ENCODE results near the gene MBD2.
A peak's percentile ranks its signal among the peaks of the same experiment; 100 is the strongest.

Gene MBD2

GRCh38 chr18:54251606-54252390, 27.3 kb upstream of the MBD2 start:
- no peak for TF ChIP-seq CTCF (IDR thresholded peaks at IDR 0.05)
- Histone ChIP-seq H3K9me3 (no peaks in the 10 kb centered on the region), H3K4me1 (ENCODE audit: control insufficient read depth in 1 of 2, insufficient read depth in 1 of 2, low read depth in 1 of 2, low read length in 1 of 2) (peaks cover 14 to 21% of the 10 kb centered on the region in 2 experiments), H3K4me3 (ENCODE audit: low read depth in 1 of 2, low read length in 1 of 2) (no peak overlapping the region), H3K27me3 (no peaks in the 10 kb centered on the region), H3K27ac (no peak overlapping the region), H3K36me3 (no peaks in the 10 kb centered on the region)

- no peak overlapping the region for H3K4me3 ChIP-seq (ENCODE audit: low read depth in 1 of 2, low read length in 1 of 2)
Measured at GRCh38 chr18:54250846-54251261, 26.4 kb upstream of the MBD2 start.

GRCh38 chr18:54247511-54248175, 23.2 kb upstream of the MBD2 start:
- Histone ChIP-seq H3K27ac (no peak overlapping the region), H3K36me3 (no peaks in the 10 kb centered on the region), H3K9me3 (no peaks in the 10 kb centered on the region), H3K27me3 (no peaks in the 10 kb centered on the region), H3K4me3 (ENCODE audit: low read depth in 1 of 2, low read length in 1 of 2) (no peak overlapping the region), H3K4me1 (ENCODE audit: control insufficient read depth in 1 of 2, insufficient read depth in 1 of 2, low read depth in 1 of 2, low read length in 1 of 2) (peaks cover 7 to 15% of the 10 kb centered on the region in 2 experiments)
- no peak for TF ChIP-seq CTCF (IDR thresholded peaks at IDR 0.05)

More at GRCh38 chr18:54250846-54251261, 26.4 kb upstream of the MBD2 start:
- Histone ChIP-seq H3K27ac (peak overlapping the region; percentile 44), H3K36me3 (no peaks in the 10 kb centered on the region), H3K4me1 (ENCODE audit: control insufficient read depth in 1 of 2, insufficient read depth in 1 of 2, low read depth in 1 of 2, low read length in 1 of 2) (peaks cover 7 to 15% of the 10 kb centered on the region in 2 experiments), H3K9me3 (no peaks in the 10 kb centered on the region), H3K27me3 (no peaks in the 10 kb centered on the region)
- no peak for TF ChIP-seq CTCF (IDR thresholded peaks at IDR 0.05)

- Histone ChIP-seq H3K9me3 (no peaks in the 10 kb centered on the region), H3K4me3 (ENCODE audit: low read depth in 1 of 2, low read length in 1 of 2) (no peak overlapping the region), H3K4me1 (ENCODE audit: control insufficient read depth in 1 of 2, insufficient read depth in 1 of 2, low read depth in 1 of 2, low read length in 1 of 2) (peaks cover 43 to 44% of the 10 kb centered on the region in 2 experiments), H3K27me3 (no peaks in the 10 kb centered on the region), H3K27ac (no peak overlapping the region), H3K36me3 (no peaks in the 10 kb centered on the region)
- no peak for TF ChIP-seq CTCF (IDR thresholded peaks at IDR 0.05)
Measured at GRCh38 chr18:54242327-54242726, 17.9 kb upstream of the MBD2 start.

- TF ChIP-seq CTCF (IDR thresholded peaks at IDR 0.05) = no peak
- H3K36me3 ChIP-seq = no peaks in the 10 kb centered on the region
- peaks cover 43 to 44% of the 10 kb centered on the region in 2 experiments for H3K4me1 ChIP-seq (ENCODE audit: control insufficient read depth in 1 of 2, insufficient read depth in 1 of 2, low read depth in 1 of 2, low read length in 1 of 2)
- peak overlapping the region; percentile 80 for H3K27ac ChIP-seq
- no peaks in the 10 kb centered on the region for H3K27me3 ChIP-seq
- H3K9me3 ChIP-seq = no peaks in the 10 kb centered on the region
- H3K4me3 ChIP-seq (ENCODE audit: low read depth in 1 of 2, low read length in 1 of 2) = no peak overlapping the region
Measured at GRCh38 chr18:54241483-54241882, 17.0 kb upstream of the MBD2 start.
